GM10266 (cell line): ENCODE data around the gene CDSN.

Experiments
- DNase-seq: peaks from one replicate; pipeline ENCODE4 v3.0.0; 2012; ENCODE audit errors: extremely low spot score
- TF ChIP-seq, protein P1 (sequence below): IDR thresholded peaks from 2 replicates; pipeline ENCODE4 v1.5.1; 2012; ENCODE audit warnings: mild to moderate bottlenecking, low read depth; ENCODE audit not compliant: control insufficient read depth, insufficient read depth; ENCODE audit errors: missing control alignments

CDSN gene

DNA sequence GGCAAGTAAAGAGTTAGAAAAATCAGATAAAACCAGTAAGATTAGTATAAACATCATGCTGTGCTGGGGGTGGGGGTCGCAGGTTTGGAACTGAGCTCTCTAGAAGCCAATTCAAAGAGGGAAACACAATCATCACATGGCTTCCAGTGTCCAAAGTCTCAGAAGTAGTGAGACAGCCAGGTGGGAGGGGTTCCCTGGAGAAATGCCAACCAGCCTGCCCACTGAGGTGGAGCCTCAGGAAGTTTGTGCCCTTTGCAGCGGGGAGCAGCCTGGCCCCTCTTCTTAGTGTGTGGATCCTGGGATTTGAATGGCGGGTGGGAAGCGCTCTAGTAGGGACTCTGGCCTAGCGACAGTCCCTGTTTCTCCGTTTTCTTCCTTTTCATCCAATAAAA is 29.3 kb downstream of the CDSN start:
- DNase-seq, result no peak
- TF ChIP-seq, protein P1, sequence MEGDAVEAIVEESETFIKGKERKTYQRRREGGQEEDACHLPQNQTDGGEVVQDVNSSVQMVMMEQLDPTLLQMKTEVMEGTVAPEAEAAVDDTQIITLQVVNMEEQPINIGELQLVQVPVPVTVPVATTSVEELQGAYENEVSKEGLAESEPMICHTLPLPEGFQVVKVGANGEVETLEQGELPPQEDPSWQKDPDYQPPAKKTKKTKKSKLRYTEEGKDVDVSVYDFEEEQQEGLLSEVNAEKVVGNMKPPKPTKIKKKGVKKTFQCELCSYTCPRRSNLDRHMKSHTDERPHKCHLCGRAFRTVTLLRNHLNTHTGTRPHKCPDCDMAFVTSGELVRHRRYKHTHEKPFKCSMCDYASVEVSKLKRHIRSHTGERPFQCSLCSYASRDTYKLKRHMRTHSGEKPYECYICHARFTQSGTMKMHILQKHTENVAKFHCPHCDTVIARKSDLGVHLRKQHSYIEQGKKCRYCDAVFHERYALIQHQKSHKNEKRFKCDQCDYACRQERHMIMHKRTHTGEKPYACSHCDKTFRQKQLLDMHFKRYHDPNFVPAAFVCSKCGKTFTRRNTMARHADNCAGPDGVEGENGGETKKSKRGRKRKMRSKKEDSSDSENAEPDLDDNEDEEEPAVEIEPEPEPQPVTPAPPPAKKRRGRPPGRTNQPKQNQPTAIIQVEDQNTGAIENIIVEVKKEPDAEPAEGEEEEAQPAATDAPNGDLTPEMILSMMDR, result no peak

DNA sequence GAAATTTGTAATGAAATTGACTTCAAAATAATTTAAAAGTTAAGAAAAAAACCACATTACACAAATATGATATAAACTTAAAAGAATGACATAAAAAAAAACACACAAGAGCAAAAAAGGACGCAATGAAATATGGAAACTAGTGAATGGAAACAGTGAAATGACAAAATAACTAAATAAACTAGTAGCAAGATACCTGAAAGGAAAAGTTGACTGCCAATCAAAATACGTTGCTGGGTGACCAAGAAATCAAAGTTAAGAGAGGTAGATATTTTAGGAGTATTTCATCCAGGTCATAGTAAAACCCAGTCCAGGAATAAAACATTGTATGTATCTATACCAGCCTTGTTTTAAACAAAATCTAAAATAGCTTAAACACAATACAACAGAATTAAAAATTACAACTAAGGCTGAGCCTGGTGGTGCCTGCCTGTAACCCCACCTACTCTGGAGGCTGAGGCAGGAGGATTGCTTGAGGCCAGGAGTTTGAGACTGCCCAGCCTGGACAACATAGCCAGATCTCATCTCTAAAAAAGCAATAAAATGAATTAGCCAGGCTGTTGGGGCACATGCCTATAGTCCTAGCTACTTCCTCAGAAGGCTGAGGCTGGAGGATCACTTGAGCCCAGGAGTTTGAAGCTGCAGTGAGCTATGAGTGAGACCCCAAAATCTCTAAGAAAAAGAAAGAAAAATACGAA is 29.8 kb downstream of the CDSN start:
- TF ChIP-seq, protein P1, result no peak
- no peak for DNase-seq

DNA sequence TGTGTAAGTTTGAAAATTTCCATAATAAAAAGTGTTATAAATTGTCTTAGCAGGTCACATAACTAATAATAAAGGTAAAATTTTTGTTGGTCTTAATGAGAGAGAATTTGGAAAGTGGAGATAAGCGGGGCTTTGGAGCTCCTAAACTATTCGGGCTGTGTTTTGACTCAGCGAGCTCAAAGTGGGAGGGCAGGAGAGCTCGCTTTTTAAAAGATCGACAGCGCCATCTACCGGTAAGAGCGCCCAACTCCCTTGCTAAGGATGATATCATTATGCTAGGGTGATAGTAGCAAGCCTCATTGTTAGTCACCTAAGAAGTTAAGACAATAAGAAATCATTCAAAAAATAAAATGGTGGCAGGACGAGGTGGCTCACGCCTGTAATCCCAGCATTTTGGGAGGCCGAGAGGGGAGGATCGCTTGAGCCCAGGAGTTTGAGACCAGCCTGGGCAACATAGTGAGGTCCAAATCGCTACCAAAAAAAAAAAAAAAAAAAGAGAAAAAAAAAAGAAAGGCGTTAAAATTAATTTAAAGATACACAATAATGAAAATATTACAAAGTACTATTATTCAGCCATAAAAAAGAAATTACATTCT is 32.7 kb downstream of the CDSN start:
- DNase-seq, result peak; percentile 79

DNA sequence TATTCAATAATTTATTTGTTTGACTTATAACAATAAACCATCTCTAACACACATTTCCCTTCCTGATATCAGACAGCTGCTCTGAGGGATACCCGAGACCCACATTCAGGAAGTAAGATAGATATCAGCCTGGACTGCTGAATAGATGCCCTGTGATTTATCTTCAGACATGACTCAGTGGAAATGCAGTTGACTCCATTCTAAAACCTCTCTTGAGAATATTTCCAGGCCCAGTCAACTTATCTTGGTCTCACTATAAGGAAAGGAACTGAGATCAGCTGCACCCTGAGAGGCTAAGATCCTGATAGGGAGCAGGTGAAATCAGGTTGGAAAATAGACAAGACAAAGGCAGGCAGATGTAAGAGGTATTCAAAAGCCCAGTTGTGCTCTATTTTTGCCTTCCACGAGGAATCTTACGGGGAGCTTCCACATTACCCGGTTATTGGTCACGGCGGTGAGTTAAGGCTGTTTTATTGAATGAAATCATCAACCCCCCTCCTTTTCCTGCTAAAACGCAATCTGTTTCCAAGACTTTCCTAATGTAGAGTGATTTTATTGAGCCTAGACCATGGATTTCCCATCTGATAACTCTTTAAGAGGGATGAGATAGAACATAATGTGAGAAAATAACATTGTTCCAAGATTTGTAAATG is 33.3 kb downstream of the CDSN start:
- TF ChIP-seq, protein P1, result no peak
- no peak for DNase-seq

More for the DNA sequence above, 32.7 kb downstream of the CDSN start:
- TF ChIP-seq, protein P1, result peak; percentile 86

DNA sequence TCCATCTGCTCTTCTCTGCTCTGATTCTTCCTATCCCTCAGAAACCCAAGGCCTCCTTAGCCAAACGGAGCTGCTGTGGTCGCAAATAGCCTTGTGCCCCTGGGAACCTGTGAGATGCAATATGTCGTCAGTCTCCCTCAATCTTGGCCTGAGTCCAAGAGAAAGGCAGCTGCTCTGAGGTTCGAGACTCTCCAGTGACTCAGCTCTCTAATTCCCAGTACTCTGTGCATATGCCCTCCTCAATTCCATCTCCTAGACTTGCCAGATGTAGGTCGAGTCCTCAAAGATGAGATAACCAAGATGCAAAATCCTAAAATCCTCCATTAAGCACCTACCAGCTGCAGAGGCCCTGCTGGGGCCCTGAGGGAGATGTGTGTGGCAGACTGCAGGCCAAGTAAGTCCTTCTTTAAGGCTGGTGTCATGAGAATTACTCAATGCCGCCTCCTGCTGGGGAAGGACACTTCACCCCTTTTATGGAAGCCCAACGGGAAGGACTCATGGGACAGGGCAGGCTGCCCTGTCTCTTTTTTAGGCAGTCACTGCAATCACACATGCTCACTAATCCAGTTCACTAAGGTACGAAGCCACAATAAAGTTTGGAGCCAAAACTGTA is 36.4 kb downstream of the CDSN start:
- DNase-seq, result peak; percentile 44
- TF ChIP-seq, protein P1, result peak; percentile 67

DNA sequence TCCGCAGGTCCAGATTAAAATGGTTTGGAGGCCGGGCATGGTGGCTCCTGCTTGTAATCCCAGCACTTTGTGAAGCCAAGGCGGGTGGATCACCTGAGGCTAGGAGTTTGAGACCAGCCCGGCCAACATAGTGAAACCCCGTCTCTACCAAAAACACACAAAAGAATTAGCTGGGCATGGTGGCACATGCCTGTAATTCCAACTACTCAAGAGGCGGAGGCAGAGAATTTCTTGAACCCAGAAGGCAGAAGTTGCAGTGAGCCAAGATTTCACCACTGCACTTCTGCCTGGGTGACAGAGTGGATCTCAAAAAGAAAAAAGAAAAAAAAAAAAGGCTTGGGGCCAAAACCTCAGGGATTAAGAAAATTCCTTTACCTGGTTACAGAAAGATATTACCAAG is 38.4 kb downstream of the CDSN start:
- DNase-seq, result no peak
- TF ChIP-seq, protein P1, result no peak
